ENCODE results near the gene LRRC26. TPM values are rescaled to one million over a fixed set of nuclear protein-coding genes. Genes with fewer than 3 reads are reported as not detected.

Gene LRRC26
- total RNA-seq, 1 experiment from 2014 or later: 2.4 TPM

DNA sequence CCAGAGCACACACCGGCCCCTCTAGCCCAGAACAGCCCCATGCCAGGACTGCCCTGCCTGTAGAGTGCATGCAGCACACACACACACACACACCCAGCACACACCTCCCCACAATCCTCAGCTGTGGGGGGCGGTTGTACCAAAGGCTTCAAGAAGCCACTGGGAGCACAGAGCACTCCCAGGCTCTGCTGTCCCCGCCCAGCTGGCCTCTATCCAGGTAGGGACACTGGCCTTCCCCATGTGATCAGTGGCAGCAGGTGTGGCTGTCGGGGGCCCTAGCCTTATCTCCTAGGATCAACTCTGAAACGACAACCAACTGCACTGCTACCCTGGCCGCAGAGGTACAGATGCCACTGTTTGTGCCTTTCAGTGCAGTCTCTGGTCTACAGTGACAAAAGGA is 16.5 kb upstream of the LRRC26 start:
- Histone ChIP-seq H4K20me1 (ENCODE audit: insufficient read depth) (no peaks in the 10 kb centered on the region), H3K79me2 (ENCODE audit: insufficient read depth, low read length) (peaks cover 52% of the 10 kb centered on the region), H3K27me3 (ENCODE audit: insufficient read depth, low read length) (no peaks in the 10 kb centered on the region), H3K36me3 (ENCODE audit: control insufficient read depth in 1 of 2, insufficient read depth in 2 of 2, low read length in 2 of 2) (peaks cover 0 to 23% of the 10 kb centered on the region in 2 experiments; a peak in 1 of 4 replicates), H3K4me1 (ENCODE audit: control insufficient read depth in 1 of 2, insufficient read depth in 2 of 2, low read length in 2 of 2) (peaks cover 16 to 33% of the 10 kb centered on the region in 2 experiments), H3K4me2 (ENCODE audit: low read length) (no peak overlapping the region), H3K9me3 (ENCODE audit: control insufficient read depth in 1 of 2, insufficient read depth in 1 of 2, low read depth in 1 of 2, low read length in 2 of 2) (no peaks in the 10 kb centered on the region), H3K4me3 (replicated peaks in 1 of 2; ENCODE audit: low read depth in 1 of 2, low read length in 2 of 2) (no peak overlapping the region), H3K27ac (ENCODE audit: low read depth, low read length) (no peak overlapping the region), H3K9ac (ENCODE audit: low read length) (no peak overlapping the region), H3K9me2 (ENCODE audit: insufficient read depth) (no peaks in the 10 kb centered on the region), H2AFZ (ENCODE audit: low read depth, low read length, poor library complexity, severe bottlenecking) (no peak overlapping the region)
- no TSS peak for BruUV-seq (replicated peaks)
- ATAC-seq (no peak), DNase-seq (ENCODE audit: low read depth, low spot score) (no peak)
- RAD21 ChIA-PET (ENCODE audit: low non-redundant PET in 1 of 2, low total read pairs in 2 of 2, uncharacterized antibody in 2 of 2, unreplicated experiment in 2 of 2): no interaction called here
- intact Hi-C loops (cut with micrococcal nuclease): loop anchor here (5.0 kb wide), 1 partner anchor 41 kb away; the partner anchor contains the start of genes CYSRT1 and RNF224
- CTCF ChIA-PET: no interaction called here
- TF ChIP-seq CEBPB (IDR thresholded peaks at IDR 0.05; ENCODE audit: low read depth) (no peak), EZH2phosphoT487 (IDR thresholded peaks at IDR 0.05; ENCODE audit: borderline replicate concordance) (no peak), ZNF274 (IDR thresholded peaks at IDR 0.05; ENCODE audit: low read depth, low read length) (no peak), FOSL1 (IDR thresholded peaks at IDR 0.05; ENCODE audit: low read depth) (no peak), TCF7L2 (IDR thresholded peaks at IDR 0.05; ENCODE audit: borderline replicate concordance, extremely low read depth, insufficient read depth, insufficient read length) (no peak), RAD21 (IDR thresholded peaks at IDR 0.05; ENCODE audit: low read depth) (no peak), YY1 (IDR thresholded peaks at IDR 0.05; ENCODE audit: extremely low read depth, insufficient replicate concordance, low read depth, low read length) (no peak), SIN3A (IDR thresholded peaks at IDR 0.05; ENCODE audit: low read depth) (no peak), CBX3 (IDR thresholded peaks at IDR 0.05; ENCODE audit: low read depth) (no peak), ELF1 (IDR thresholded peaks at IDR 0.05; ENCODE audit: borderline replicate concordance, low read depth) (no peak), JUND (IDR thresholded peaks at IDR 0.05) (no peak), ZFX (IDR thresholded peaks at IDR 0.05) (no peak), EZH2 (IDR thresholded peaks at IDR 0.05) (no peak), POLR2AphosphoS5 (IDR thresholded peaks at IDR 0.05; ENCODE audit: low read depth, low read length) (no peak), SP1 (IDR thresholded peaks at IDR 0.05; ENCODE audit: low read depth) (no peak)
- TF ChIP-seq, protein P1, sequence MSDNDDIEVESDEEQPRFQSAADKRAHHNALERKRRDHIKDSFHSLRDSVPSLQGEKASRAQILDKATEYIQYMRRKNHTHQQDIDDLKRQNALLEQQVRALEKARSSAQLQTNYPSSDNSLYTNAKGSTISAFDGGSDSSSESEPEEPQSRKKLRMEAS (IDR thresholded peaks at IDR 0.05): no peak
- TF ChIP-seq, protein P2, sequence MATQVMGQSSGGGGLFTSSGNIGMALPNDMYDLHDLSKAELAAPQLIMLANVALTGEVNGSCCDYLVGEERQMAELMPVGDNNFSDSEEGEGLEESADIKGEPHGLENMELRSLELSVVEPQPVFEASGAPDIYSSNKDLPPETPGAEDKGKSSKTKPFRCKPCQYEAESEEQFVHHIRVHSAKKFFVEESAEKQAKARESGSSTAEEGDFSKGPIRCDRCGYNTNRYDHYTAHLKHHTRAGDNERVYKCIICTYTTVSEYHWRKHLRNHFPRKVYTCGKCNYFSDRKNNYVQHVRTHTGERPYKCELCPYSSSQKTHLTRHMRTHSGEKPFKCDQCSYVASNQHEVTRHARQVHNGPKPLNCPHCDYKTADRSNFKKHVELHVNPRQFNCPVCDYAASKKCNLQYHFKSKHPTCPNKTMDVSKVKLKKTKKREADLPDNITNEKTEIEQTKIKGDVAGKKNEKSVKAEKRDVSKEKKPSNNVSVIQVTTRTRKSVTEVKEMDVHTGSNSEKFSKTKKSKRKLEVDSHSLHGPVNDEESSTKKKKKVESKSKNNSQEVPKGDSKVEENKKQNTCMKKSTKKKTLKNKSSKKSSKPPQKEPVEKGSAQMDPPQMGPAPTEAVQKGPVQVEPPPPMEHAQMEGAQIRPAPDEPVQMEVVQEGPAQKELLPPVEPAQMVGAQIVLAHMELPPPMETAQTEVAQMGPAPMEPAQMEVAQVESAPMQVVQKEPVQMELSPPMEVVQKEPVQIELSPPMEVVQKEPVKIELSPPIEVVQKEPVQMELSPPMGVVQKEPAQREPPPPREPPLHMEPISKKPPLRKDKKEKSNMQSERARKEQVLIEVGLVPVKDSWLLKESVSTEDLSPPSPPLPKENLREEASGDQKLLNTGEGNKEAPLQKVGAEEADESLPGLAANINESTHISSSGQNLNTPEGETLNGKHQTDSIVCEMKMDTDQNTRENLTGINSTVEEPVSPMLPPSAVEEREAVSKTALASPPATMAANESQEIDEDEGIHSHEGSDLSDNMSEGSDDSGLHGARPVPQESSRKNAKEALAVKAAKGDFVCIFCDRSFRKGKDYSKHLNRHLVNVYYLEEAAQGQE (IDR thresholded peaks at IDR 0.05; ENCODE audit: low read depth): no peak
- TF ChIP-seq, protein P3, sequence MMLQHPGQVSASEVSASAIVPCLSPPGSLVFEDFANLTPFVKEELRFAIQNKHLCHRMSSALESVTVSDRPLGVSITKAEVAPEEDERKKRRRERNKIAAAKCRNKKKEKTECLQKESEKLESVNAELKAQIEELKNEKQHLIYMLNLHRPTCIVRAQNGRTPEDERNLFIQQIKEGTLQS (IDR thresholded peaks at IDR 0.05): no peak
- TF ChIP-seq, protein P4, sequence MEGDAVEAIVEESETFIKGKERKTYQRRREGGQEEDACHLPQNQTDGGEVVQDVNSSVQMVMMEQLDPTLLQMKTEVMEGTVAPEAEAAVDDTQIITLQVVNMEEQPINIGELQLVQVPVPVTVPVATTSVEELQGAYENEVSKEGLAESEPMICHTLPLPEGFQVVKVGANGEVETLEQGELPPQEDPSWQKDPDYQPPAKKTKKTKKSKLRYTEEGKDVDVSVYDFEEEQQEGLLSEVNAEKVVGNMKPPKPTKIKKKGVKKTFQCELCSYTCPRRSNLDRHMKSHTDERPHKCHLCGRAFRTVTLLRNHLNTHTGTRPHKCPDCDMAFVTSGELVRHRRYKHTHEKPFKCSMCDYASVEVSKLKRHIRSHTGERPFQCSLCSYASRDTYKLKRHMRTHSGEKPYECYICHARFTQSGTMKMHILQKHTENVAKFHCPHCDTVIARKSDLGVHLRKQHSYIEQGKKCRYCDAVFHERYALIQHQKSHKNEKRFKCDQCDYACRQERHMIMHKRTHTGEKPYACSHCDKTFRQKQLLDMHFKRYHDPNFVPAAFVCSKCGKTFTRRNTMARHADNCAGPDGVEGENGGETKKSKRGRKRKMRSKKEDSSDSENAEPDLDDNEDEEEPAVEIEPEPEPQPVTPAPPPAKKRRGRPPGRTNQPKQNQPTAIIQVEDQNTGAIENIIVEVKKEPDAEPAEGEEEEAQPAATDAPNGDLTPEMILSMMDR (IDR thresholded peaks at IDR 0.05 in 2 of 3, conservative IDR thresholded peaks at IDR 0.05 in 1 of 3; ENCODE audit: borderline replicate concordance in 1 of 3, insufficient read depth in 1 of 3, low read depth in 2 of 3, low read length in 2 of 3): no peak
- TF ChIP-seq, protein P5, sequence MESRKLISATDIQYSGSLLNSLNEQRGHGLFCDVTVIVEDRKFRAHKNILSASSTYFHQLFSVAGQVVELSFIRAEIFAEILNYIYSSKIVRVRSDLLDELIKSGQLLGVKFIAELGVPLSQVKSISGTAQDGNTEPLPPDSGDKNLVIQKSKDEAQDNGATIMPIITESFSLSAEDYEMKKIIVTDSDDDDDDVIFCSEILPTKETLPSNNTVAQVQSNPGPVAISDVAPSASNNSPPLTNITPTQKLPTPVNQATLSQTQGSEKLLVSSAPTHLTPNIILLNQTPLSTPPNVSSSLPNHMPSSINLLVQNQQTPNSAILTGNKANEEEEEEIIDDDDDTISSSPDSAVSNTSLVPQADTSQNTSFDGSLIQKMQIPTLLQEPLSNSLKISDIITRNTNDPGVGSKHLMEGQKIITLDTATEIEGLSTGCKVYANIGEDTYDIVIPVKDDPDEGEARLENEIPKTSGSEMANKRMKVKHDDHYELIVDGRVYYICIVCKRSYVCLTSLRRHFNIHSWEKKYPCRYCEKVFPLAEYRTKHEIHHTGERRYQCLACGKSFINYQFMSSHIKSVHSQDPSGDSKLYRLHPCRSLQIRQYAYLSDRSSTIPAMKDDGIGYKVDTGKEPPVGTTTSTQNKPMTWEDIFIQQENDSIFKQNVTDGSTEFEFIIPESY (IDR thresholded peaks at IDR 0.05; ENCODE audit: extremely low read depth, insufficient replicate concordance, low read length): no peak
- POLR2A ChIA-PET: no interaction called here

All from HCT116 (cell line).